ENCODE results near the gene CCNL2. TPM values are rescaled to one million over a fixed set of nuclear protein-coding genes. Genes with fewer than 3 reads are reported as not detected.
A peak's percentile ranks its signal among the peaks of the same experiment; 100 is the strongest.
"Not testable (repeated sequence)": the region's sequence is repeated elsewhere in the genome, so short reads cannot be mapped to it uniquely, and the experiment has no call there.

The CCNL2 gene
- polyA plus RNA-seq, 1 donor, result 174 TPM

DNA sequence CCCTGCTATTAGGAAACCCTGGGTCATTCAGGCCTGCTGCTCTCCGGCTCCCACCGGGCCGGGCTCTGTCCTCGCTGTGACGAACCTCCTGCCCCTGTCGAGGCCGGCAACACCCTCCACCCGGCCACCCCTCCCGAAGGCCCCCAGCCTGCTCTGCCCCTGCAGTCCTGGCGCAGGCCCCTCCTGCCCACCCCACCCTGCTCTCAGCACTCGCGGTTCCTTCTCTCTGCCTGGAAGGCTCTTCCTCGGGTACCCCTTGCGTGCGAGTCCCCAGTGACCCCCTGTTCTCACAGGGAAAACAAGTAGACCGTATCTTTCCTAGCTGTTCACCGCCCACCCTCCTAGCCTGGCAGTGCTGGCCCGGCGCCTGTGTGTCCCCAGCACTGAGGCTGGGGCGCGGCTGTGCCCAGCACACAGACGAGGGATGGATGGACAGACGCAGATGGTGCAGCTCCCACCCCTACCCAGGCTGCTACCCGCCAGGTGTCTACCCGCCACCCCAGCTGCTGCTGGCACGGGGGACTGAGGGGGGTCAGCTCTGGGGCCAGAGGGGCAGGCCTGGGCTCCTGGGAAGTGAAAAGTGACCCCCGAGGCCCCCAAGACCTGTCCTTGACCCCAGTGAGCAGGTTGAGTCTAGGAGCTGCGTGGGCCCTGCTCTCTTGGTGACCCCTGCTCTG, 33.3 kb upstream of the CCNL2 start:
- no peak for DNase-seq

DNA sequence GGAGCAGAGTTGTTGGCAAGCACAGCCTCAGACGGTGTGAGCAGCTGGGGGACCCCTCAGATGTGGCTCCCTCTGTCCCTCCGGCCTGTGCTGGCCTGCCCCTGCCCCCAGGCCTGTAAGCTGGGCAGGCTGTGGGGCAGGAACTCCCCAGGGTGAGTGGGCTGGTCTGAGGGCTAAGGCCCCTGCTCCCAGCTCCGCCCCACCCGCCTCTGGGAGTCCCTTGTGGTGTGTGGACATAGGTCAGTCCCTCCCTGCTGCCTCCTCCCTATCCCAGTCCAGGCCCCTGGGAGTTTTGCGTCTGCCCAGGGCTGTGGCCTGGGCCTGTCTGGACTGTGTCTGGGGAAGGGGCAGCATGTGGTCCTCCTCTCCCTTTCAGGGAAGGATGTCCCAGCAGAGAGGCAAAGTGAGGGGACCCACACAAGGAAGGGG, 32.7 kb upstream of the CCNL2 start:
- no peak for DNase-seq

DNA sequence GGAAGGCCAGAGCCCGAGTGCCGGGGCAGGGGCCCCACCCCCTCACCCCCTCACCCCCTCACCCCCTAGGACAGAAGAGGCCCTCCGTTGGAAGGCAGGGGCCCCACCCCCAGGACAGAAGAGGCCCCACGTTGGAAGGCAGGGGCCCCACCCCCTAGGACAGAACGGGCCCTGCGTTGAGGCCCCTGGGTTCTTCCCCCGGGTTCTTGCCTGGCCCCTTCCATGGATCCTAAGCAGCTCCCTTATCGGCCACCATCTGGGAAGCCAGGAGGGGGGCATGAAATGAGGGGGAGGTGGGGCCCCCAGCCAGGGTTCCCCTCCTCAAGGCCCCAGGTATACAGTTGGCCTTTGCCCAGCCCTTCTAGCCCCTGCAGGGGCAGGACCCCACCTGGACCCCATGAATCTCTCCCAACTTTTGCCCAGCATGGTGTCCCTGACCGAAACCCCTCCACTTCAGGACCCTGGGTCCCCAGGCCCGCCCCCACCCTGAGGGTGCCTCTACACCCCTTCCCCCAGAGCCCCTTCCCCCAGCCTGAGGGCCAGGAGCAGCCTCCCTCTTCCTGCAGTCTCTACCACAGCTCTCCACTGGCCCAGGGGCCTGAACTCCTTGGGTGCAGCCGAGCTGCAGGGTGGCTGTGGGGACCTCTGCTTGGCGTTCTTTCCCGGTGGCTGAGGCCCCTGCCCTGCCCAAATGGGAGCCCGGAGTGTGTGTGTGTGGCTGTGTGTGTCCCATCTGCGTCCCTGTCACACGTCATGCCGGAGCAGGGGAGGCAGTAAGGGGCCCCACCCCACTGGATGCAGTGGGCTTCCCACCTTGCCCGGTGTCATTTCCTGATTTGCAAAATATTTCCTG, 32.1 kb upstream of the CCNL2 start:
- no peak for DNase-seq

DNA sequence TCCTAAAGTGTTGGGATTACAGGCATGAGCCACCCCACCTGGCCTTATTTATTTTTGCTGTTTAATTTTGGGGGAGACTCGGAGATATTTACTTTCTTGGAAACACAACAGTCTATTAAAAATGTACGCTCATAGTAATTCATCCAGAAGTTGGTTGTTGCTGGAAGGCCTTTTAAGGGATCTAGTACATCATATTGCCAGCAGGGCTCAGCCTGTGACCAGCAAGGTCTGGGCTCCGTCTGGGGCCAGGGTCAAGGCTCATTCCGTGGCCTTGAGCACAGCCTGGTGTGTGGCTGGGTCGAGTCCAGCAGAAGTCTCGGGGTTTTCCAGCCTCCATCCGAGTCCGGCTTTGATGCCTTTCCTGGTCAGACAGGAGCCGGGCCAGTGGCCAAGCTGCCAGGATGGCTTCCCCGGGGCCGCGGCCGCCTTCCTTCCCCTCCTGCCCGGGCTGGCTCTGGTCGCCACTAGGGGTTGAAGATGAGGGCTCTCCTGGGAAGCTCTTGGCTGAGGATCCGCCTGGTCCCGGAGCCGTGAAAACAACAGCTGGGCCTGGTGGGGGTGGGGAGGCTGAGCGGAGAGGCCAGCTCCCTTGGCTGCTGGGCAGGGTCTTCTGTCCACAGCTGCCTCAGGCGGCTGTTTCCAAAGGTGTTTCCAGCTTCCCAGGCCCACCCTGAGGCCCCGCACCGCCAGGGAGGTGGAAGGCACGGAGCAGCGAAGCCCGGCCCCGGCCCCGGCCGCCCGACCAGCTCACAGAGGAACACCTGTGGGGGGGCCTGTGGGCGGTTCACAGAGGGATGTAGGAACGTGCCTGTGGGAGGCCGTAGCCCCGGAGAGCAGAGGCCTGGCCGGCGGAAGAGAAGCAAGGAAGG, 31.2 kb upstream of the CCNL2 start:
- peak; percentile 85 for DNase-seq

DNA sequence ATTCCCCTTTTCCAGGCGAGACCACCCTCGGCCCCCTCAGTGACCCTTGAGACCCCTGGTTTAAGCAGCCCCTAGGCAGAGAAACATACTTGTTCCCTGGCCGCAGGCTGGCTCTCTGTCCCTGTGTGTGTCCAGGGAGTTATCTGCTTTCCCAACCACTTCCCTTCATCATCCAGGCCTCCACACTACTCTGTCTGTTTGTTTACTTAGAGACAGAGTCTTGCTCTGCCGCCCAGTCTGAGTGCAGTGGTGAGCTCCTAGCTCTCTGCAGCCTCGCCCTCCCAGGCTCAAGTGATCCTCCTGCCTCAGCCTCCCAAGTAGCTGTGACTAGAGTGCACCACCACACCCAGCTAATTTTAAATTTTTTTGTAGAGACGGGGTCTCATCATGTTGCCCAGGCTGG, 30.5 kb upstream of the CCNL2 start:
- DNase-seq, result no peak

DNA sequence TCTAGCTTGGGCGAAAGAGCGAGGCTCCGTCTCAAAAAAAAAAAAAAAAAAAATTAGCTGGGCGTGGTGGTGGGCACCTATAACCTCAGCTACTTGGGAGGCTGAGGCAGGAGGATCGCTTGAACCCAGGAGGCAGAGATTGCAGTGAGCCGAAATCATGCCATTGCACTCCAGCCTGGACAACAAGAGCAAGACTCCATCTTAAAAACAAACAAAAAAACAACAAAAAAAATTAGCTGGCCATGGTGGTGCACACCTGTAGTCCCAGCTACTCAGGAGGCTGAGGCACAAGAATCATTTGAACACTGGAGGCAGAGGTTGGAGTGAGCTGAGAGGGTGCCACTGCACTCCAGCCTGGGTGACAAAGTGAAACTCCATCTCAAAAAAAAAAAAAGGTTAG, 29.8 kb upstream of the CCNL2 start:
- not testable (repeated sequence) for DNase-seq

DNA sequence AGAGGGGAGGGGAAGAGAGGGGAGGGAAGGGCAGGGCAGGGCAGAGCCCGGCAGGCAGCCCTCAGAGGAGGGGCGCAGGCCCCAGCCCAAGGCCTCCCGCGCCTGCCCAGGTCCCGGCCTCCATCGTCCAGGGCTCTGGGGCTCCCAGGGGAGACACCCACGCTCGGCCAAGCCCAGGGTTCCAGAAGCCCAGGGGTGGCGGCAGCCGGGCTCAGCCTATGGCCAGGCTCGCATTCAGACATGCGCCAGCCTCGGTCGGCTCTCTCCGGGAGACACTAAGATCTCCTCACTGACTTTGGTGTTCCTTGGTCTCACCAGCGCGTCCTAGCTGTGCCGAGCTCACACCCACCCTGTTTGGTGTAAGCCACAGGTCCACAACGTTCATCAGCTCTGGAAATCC, 29.0 kb upstream of the CCNL2 start:
- DNase-seq, result no peak

DNA sequence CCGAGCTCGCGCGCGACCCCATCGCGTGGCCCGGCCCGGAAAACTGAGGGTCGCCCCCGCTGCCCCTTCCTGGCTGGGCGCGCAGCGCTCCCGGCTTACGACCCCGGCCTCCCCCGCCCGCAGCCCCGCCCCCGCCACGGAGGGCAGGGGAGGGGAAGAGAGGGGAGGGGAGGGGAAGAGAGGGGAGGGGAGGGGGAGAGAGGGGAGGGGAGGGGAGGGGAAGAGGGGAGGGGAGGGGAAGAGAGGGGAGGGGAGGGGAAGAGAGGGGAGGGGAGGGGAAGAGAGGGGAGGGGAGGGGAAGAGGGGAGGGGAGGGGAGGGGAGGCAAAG, 28.6 kb upstream of the CCNL2 start:
- DNase-seq, result no peak

DNA sequence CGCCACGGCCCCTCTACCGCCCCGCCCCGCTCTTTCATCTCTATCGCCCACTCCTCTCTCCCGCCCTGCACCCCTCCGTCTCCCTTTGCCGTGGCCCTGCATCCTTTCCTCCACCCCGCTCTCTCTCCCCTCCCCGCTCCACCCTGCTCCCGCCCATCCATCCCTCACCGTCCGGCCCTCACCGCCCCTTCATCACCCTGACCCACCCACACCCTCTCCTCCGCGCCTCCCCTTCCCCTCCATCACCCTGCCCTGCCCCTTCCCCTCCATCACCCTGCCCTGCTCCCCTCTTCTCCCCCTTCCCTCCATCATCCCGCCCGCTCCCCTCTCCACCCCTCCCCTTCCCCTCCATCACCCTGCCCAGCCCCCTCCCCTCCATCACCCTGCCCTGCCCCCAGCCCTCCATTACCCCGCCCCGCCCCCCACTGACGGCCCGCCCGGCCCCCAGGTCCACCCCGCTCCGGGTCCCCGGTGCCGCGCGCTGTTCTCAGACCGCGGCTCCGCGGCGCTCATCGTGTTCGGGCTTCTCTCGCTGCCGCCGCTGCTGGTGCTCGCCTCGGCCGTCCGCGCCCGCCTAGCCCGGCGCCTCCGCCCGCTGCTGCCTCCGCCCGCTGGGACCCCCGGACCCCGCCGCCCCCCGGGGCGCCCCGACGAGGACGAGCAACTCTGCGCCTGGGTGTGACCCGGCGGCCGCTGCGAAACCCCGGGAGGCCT, 28.1 kb upstream of the CCNL2 start:
- no peak for DNase-seq

DNA sequence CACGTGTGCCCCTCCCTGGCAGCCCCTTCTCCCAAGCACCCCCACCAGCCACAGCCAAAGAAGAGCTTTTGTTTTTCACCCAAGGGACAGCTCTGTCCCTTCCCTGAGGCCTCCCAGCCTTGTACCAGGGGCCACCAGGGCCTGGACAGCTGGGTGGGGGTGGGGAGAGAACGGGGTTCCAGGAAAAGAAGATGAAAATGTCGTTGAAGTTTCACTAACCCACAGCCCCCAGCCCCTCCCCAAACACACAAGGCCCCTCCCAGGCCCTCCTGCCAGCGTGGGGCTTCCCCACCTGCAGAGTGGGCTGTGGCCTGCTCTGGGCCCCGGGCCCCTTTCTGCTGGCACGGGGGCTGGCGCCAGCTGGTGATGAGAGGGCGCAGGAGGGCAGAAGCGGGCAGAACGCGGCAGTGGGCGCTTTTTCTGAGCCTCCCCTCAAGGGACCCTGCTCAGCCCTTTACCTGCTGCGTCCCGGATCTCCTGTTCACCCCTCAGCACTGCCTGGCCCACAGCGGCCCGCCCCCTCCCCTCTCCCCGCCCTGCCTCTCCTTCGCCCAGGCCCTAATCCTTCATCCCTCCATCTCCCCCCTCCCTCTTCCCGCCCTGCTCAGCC, 27.5 kb upstream of the CCNL2 start:
- no peak for DNase-seq

DNA sequence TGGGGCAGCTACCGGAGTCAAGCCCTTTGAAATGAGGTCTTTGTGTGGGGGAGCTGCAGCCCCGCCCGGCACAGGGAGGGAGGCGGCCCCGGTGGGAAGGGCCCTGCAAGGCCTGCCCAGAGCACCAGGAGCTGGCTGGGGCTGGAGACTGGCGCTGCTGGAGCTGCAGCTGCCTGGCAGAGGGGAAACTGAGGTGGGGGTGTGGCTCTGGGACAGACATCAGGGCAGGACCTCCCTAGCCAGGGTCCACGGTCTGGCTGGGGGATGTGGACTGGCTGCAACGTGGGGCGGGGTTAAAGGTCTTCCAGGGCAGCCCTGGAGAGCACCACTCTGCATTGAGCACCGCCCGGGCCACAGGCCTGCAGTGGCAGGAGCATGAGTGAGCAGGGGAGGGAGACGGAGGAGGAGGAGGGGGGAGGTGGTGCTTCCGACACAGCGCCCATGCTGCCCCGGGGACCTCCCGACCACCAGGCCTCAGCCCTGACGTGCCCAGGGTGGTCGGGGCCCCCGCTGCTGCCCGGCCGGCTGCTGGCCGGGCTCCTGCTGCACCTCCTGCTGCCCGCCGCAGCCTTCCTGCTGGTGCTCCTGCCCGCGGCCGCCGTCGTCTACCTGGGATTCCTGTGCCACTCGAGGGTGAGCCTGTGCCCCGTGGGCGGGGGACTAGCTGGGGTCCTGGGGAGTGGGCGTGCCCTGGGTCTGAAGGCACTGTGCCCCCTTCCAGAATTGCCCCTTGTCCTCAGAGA, 26.8 kb upstream of the CCNL2 start:
- DNase-seq, result no peak

DNA sequence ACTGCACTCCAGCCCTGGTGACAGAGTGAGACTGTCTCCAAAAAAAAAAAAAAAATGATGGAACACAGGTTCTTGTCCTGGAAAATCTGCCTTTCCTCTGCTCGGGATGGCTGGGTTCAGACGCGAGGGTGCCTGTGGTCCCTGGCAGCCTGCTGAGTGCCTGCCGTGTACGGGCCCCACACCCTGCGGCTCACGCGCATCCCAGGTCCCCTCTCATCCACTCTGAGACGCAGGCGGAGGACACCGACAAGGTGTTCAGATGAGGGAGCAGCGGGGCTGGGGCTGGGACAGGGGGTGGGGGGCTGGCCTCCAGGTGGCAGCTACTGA, 26.3 kb upstream of the CCNL2 start:
- no peak for DNase-seq

DNA sequence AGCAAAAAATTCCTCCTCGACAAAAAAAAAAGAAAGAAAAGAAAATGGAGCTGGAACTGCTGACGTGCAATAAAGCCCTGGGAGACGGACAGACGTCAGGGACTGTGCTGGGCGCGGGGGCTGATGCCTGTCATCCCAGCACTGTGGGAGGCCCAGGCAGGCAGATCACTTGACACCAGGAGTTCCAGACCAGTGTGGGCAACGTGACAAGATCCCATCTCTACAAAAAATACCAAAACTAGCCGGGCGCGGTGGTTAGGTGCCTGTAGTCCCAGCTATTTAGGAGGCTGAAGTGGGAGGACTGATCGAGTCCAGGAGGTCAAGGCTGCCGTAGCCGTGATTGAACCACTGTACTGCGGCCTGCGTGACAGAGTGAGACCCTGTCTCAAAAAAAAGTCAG, 25.6 kb upstream of the CCNL2 start:
- DNase-seq, result no peak

DNA sequence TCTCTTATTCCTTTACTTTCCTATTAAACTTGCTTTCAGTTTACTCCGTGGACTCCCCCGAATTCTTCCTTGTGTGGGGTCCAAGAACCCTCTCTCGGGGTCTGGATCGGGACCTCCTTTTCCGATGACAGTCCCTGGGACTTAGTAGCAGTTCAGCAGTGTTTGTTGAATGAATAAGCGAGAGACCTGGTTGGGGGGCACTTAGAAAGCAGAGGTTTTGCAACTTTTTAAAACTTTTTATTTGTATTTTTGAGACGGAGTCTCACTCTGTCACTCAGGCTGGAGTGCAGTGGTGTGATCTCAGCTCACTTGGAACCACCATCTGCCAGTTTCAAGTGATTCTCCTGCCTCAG, 24.1 kb upstream of the CCNL2 start:
- DNase-seq, result no peak

DNA sequence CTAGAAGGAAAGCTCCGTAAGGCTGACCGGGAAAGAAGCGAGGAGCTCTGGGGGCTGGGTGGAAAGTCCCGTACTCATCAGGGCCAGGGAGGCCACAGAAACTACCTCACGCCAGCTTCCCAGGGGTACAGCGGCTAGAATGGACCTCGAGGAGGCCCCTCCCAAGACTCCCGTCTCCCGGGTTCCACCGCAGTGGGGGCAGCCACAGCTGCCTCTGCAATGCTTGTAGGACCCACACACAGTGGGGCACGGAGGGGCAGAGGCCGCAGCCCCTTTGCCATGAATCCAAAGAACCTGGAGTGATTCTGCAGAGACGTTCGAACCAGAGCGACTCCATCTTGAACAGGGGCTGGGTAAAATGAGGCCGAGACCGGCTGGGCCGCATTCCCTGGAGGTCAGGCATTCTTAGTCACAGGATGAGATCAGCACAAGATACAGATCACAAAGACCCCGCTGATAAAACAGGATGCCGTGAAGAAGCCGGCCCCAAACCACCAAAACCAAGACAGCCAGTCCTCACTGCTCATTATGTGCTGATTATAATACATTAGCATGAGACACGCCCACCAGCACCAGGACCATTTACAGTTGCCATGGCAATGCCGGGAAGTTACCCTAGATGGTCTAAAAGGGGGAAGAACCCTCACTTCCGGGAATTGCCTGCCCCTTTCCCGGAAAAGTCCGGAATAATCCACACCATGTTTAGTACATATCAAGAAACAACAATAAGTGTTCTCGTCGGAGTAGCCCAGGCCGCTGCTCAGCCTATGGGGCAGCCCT, 23.5 kb upstream of the CCNL2 start:
- no peak for DNase-seq

DNA sequence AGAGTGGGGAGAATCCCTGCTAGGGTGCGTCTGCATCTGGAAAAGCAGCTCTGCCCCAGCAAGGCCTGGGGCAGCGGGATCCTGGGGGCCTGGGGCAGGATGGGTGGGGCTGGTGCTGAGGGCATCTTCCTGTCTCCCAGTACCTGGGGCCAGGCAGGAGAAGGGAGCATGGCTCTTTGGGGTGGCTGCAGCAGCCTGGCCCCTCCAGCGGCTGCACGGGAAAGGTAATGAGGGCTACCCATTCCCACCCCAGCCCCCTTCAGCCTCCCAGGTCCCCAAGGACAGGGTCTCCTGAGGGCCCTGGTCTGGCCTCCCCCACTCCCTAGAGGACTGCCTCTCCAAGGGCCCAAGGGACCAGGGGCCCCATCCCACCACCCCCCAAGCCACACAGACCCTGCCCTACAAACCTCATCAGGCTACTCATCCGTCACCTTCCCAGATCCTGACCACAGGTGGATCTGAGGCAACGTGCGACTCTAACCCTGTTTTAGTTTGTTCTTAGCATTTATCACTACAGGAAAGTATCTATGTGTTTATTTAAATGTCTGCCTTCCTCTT, 22.9 kb upstream of the CCNL2 start:
- DNase-seq, result no peak

DNA sequence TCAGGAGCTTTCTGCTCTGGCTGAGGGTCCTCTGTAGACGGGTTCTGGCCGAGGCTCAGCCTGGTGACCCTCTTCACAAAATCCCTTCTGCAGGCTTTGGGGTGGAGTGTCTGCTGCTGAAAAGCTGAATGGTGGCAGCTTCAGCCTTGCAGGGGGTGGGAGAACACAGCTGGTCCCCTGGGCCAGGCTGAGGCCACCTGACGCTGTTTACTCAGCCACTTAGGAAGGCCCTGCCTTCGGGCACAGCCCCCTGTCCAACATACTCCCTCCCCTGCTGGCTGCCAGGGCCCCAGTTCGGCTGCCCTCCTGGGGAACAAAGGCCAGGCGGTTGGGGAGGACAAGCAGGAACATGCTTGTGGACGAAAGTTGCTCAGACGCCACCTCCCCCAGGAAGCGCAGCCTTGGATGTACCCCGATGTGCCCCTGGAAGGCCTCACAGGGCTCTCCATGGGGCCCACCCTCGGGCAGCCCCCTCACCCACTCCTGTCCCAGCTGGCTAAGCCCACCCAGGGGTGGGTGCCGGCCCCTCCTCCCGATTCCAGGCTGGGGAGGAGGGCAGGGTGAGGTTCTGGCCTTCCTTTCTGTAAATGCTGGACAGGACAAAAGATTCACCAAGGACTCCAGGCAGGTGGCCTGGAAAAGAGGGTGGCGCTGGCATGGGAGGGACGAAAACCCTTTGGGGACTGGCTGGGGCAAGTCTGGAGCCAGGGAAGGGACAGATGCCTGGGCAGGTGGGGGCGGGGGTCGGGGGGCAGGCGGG, 22.2 kb upstream of the CCNL2 start, which contains the start of gene ANKRD65:
TSS of gene ANKRD65 (minus strand) at position 130 of the 760 bp plus-strand sequence. CDS start 271 bp downstream, outside the sequence.
- no peak for DNase-seq

DNA sequence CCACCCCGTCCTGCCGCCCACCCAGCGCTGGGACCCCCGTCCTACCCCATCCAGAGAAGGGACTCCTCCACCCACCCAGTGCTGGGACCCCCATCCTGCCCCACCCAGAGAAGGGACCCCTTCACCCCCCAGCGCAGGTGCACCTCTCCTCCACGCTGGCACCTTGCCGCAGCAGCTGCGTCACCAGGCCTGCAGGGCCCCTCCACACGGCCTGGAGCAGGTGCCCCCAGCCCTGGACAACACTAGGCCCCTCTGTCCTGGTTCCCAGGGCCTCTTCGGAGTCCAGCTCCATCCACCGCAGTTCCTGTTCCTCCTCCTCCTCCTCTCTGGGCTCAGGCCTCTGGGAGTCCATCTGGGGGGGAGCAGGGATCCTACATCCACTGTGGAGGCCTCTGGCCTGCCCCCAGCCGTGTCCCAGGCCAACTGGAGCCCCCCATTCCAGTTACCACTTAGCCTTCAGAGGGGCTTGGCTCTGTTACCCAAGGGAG, 21.6 kb upstream of the CCNL2 start:
- DNase-seq, result no peak
